SK-N-SH (cell line): Measurements from ENCODE around the gene TADA2B. TPM values are rescaled to one million over a fixed set of nuclear protein-coding genes. Genes with fewer than 3 reads are reported as not detected.

Experiments used
- CTCF ChIA-PET: fragments of 300-600, 350-600 bp; formaldehyde crosslinking; extraction: SDS; loops from one replicate; lab custom pipeline; 2021; lab: Yijun Ruan, JAX
- POLR2A ChIA-PET: fragments of 350-600 bp; sonication (Branson Sonifier 250); formaldehyde crosslinking; extraction: SDS; loops from one replicate; lab custom pipeline; 2020; ENCODE audit warnings: antibody characterized with exemption, inconsistent platforms; lab: Yijun Ruan, JAX
- DNase-seq: peaks from one replicate; pipeline ENCODE4 v3.0.0; 2012
- H2AFZ ChIP-seq: fragments of 200-600 bp; sonication (generic); 2 replicates; pipeline ENCODE4 v1.8.1; 2016; ENCODE audit warnings: antibody characterized with exemption, mild to moderate bottlenecking, low read depth
- H3F3A ChIP-seq: fragments of 200-600 bp; sonication (generic); replicated peaks from 2 replicates; pipeline ENCODE3; 2016; ENCODE audit warnings: antibody characterized with exemption, mild to moderate bottlenecking; ENCODE audit not compliant: insufficient read depth
- H3K27ac ChIP-seq, 2 experiments: fragments of 200-500 bp in 1 of 2; fragments of 200-600 bp in 1 of 2; sonication (Bioruptor generic) in 1 of 2; sonication (generic), shearing (Covaris generic) in 1 of 2; 2 replicates each; pipeline versions ENCODE4 v1.5.1 to v1.6.1; 2014 to 2016; ENCODE audit warnings: low read depth in 2 of 2, inconsistent platforms in 1 of 2, low read length in 1 of 2, mild to moderate bottlenecking in 1 of 2, mixed read lengths in 1 of 2
- H3K27me3 ChIP-seq: fragments of 200-600 bp; sonication (generic), shearing (Covaris generic); 2 replicates; pipeline ENCODE4 v1.6.1; 2016; ENCODE audit warnings: mixed run types; ENCODE audit not compliant: insufficient read depth
- H3K36me3 ChIP-seq, 2 experiments: fragments of 200-500 bp in 1 of 2; fragments of 200-600 bp in 1 of 2; sonication (Bioruptor generic) in 1 of 2; sonication (generic) in 1 of 2; replicated peaks in 1 of 2; 2 replicates each; pipeline versions ENCODE3 to v1.5.1; 2014 to 2016; ENCODE audit warnings: low read length in 1 of 2, mild to moderate bottlenecking in 1 of 2; ENCODE audit not compliant: insufficient read depth in 2 of 2, control insufficient read depth in 1 of 2
- H3K4me1 ChIP-seq, 2 experiments: fragments of 200-500 bp in 1 of 2; fragments of 200-600 bp in 1 of 2; sonication (Bioruptor generic) in 1 of 2; sonication (generic), shearing (Covaris generic) in 1 of 2; 2 replicates each; pipeline versions ENCODE4 v1.5.1 to v1.6.1; 2014 to 2016; ENCODE audit warnings: low read depth in 1 of 2, low read length in 1 of 2, mixed run types in 1 of 2; ENCODE audit not compliant: insufficient read depth in 2 of 2, control insufficient read depth in 1 of 2
- H3K4me2 ChIP-seq: fragments of 200-600 bp; sonication (generic), shearing (Covaris generic); 2 replicates; pipeline ENCODE4 v1.6.1; 2017; ENCODE audit warnings: mixed run types
- H3K4me3 ChIP-seq, 2 experiments: fragments of 200-500 bp in 1 of 2; fragments of 200-600 bp in 1 of 2; sonication (Bioruptor generic) in 1 of 2; sonication (generic), shearing (Covaris generic) in 1 of 2; 2 replicates each; pipeline versions ENCODE4 v1.5.1 to v1.8.1; 2014 to 2016; ENCODE audit warnings: low read depth in 2 of 2, inconsistent platforms in 1 of 2, low read length in 1 of 2, mild to moderate bottlenecking in 1 of 2, mixed read lengths in 1 of 2, moderate library complexity in 1 of 2
- H3K79me2 ChIP-seq: fragments of 200-600 bp; sonication (generic); 2 replicates; pipeline ENCODE4 v1.8.1; 2017; ENCODE audit warnings: mild to moderate bottlenecking; ENCODE audit not compliant: insufficient read depth
- H3K9ac ChIP-seq: fragments of 200-600 bp; sonication (generic); 2 replicates; pipeline ENCODE4 v1.6.1; 2017; ENCODE audit warnings: mixed run types
- H3K9me2 ChIP-seq: fragments of 200-600 bp; sonication (generic); 2 replicates; pipeline ENCODE4 v1.6.1; 2017; ENCODE audit warnings: mixed run types
- H3K9me3 ChIP-seq: fragments of 200-600 bp; sonication (generic); 2 replicates; pipeline ENCODE4 v1.6.1; 2017; ENCODE audit warnings: mixed run types, mild to moderate bottlenecking, moderate library complexity
- H4K20me1 ChIP-seq: fragments of 200-600 bp; sonication (generic); 2 replicates; pipeline ENCODE4 v1.6.1; 2017; ENCODE audit warnings: mild to moderate bottlenecking, mixed run types; ENCODE audit not compliant: insufficient read depth
- FOSL2 ChIP-seq: IDR thresholded peaks from 2 replicates; pipeline ENCODE4 v1.4.0; 2012; ENCODE audit warnings: low read depth, mild to moderate bottlenecking, moderate library complexity, borderline replicate concordance
- FOXJ3 ChIP-seq: sonication (generic); formaldehyde crosslinking; IDR thresholded peaks from 2 replicates; pipeline ENCODE4 v1.5.1; 2020; ENCODE audit warnings: mild to moderate bottlenecking, missing genetic modification reagents
- GATA2 ChIP-seq: sonication (generic); formaldehyde crosslinking; IDR thresholded peaks from 2 replicates; pipeline ENCODE4 v1.5.0; 2020; ENCODE audit warnings: mild to moderate bottlenecking, missing genetic modification reagents
- MEF2A ChIP-seq: IDR thresholded peaks from 2 replicates; pipeline ENCODE4 v1.4.0; 2012; ENCODE audit warnings: low read depth, borderline replicate concordance
- MXI1 ChIP-seq: IDR thresholded peaks from 2 replicates; pipeline ENCODE4 v1.6.1; 2012; ENCODE audit warnings: mild to moderate bottlenecking, low read depth, low read length, improper control_type of control experiment
- NRF1 ChIP-seq: IDR thresholded peaks from 2 replicates; pipeline ENCODE4 v1.6.1; 2012; ENCODE audit warnings: low read depth, mild to moderate bottlenecking, low read length
- POLR2AphosphoS5 ChIP-seq: IDR thresholded peaks from 2 replicates; pipeline ENCODE4 v1.6.1; 2012; ENCODE audit warnings: low read depth, low read length
- RAD21 ChIP-seq: IDR thresholded peaks from 2 replicates; pipeline ENCODE4 v1.6.1; 2012; ENCODE audit warnings: mild to moderate bottlenecking, low read length
- RFX5 ChIP-seq: IDR thresholded peaks from 2 replicates; pipeline ENCODE4 v1.6.1; 2012; ENCODE audit warnings: mild to moderate bottlenecking, improper control_type of control experiment, low read length
- RXRA ChIP-seq: IDR thresholded peaks from 2 replicates; pipeline ENCODE4 v1.4.0; 2012; ENCODE audit warnings: low read depth, mild to moderate bottlenecking, borderline replicate concordance
- SIN3A ChIP-seq: IDR thresholded peaks from 2 replicates; pipeline ENCODE4 v1.6.1; 2012; ENCODE audit warnings: low read depth, mild to moderate bottlenecking, low read length, moderate library complexity, borderline replicate concordance
- SMC3 ChIP-seq: IDR thresholded peaks from 2 replicates; pipeline ENCODE4 v1.6.1; 2012; ENCODE audit warnings: low read depth, low read length, improper control_type of control experiment
- TEAD4 ChIP-seq: IDR thresholded peaks from 2 replicates; pipeline ENCODE4 v1.4.0; 2012; ENCODE audit warnings: mild to moderate bottlenecking, borderline replicate concordance; ENCODE audit not compliant: insufficient read depth
- YY1 ChIP-seq: IDR thresholded peaks from 2 replicates; pipeline ENCODE4 v1.4.0; 2012; ENCODE audit warnings: low read depth, mild to moderate bottlenecking
- WGBS: methylation state at CpG from one replicate; pipeline ENCODE4 v1.1.6; 2017; ENCODE audit warnings: low lambda C conversion rate; 5-methylcytosine and 5-hydroxymethylcytosine counted together
- polyA plus RNA-seq, 3 experiments: library from polyadenylated mRNA; depleted of rRNA; stranded (reverse); fragments of >200 nt; gene quantifications; 2 replicates each; pipeline ENCODE4 v1.2.3, GENCODE V29; 2012
- TF ChIP-seq, protein P1 (sequence below): IDR thresholded peaks from 2 replicates; pipeline ENCODE4 v1.4.0; 2012; ENCODE audit warnings: low read depth
- TF ChIP-seq, protein P2 (sequence below): IDR thresholded peaks from 2 replicates; pipeline ENCODE4 v1.4.0; 2012; ENCODE audit warnings: low read depth, borderline replicate concordance
- TF ChIP-seq, protein P3 (sequence below): fragments of 200-600 bp; sonication (generic); IDR thresholded peaks from 2 replicates; pipeline ENCODE4 v1.6.1; 2017; ENCODE audit warnings: antibody characterized with exemption, mild to moderate bottlenecking, moderate library complexity

TADA2B gene
- polyA plus RNA-seq, 1 of the 3 experiments (the other 2 are of a cell fraction) = 8.0 TPM

DNA sequence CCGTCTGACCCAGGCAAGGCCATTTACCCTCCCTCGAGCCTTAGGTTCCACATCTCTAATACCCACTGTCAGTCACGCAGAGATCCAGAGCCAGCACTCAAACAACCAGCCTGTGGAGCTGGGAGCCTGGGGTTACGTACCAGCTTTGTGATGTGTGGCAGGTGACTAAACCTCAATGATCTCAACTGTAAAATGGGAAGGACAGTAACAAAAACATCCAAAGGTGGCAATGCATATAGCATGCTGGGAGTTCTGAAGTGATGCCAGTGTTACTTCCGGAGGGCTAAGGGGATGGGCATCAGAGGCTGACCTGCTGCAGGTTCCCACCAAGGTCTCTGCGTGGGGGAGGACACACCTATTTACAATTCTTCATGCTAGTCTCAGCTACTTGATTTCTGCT is 18.6 kb downstream of the TADA2B start:
- Histone ChIP-seq H3K4me2 (no peak overlapping the region), H3K27me3 (no peaks in the 10 kb centered on the region), H3K9me2 (no peaks in the 10 kb centered on the region), H3K4me3 (no peak overlapping the region), H3K27ac (no peak overlapping the region), H3K79me2 (peaks cover 62% of the 10 kb centered on the region), H3K9me3 (no peaks in the 10 kb centered on the region), H2AFZ (no peak overlapping the region), H3K9ac (no peak overlapping the region), H4K20me1 (peaks cover 21% of the 10 kb centered on the region), H3K36me3 (peaks cover 51 to 72% of the 10 kb centered on the region in 2 experiments), H3F3A (peaks cover 23% of the 10 kb centered on the region), H3K4me1 (peaks cover 0 to 5% of the 10 kb centered on the region in 2 experiments; a peak in 2 of 4 replicates)
- ChIA-PET POLR2A (no interaction called here), CTCF (interaction anchor here (1.3 to 3.2 kb wide), 4 partner anchors 9 to 87 kb away, joined by 4 to 19 read pairs (median 5); partner anchors contain the start of gene TADA2B)
- DNase-seq = no peak
- WGBS = 92% methylated on average over 6 of the region's 6 CpGs
- TF ChIP-seq NRF1 (no peak), MXI1 (no peak), TEAD4 (no peak), MEF2A (no peak), POLR2AphosphoS5 (no peak), RAD21 (no peak), FOSL2 (no peak), RFX5 (no peak), SMC3 (no peak), SIN3A (no peak), RXRA (no peak), FOXJ3 (no peak), YY1 (no peak), GATA2 (CRISPR knock-in tag) (no peak)
- TF ChIP-seq, protein P1, sequence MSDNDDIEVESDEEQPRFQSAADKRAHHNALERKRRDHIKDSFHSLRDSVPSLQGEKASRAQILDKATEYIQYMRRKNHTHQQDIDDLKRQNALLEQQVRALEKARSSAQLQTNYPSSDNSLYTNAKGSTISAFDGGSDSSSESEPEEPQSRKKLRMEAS = no peak
- TF ChIP-seq, protein P2, sequence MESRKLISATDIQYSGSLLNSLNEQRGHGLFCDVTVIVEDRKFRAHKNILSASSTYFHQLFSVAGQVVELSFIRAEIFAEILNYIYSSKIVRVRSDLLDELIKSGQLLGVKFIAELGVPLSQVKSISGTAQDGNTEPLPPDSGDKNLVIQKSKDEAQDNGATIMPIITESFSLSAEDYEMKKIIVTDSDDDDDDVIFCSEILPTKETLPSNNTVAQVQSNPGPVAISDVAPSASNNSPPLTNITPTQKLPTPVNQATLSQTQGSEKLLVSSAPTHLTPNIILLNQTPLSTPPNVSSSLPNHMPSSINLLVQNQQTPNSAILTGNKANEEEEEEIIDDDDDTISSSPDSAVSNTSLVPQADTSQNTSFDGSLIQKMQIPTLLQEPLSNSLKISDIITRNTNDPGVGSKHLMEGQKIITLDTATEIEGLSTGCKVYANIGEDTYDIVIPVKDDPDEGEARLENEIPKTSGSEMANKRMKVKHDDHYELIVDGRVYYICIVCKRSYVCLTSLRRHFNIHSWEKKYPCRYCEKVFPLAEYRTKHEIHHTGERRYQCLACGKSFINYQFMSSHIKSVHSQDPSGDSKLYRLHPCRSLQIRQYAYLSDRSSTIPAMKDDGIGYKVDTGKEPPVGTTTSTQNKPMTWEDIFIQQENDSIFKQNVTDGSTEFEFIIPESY = no peak
- TF ChIP-seq, protein P3, sequence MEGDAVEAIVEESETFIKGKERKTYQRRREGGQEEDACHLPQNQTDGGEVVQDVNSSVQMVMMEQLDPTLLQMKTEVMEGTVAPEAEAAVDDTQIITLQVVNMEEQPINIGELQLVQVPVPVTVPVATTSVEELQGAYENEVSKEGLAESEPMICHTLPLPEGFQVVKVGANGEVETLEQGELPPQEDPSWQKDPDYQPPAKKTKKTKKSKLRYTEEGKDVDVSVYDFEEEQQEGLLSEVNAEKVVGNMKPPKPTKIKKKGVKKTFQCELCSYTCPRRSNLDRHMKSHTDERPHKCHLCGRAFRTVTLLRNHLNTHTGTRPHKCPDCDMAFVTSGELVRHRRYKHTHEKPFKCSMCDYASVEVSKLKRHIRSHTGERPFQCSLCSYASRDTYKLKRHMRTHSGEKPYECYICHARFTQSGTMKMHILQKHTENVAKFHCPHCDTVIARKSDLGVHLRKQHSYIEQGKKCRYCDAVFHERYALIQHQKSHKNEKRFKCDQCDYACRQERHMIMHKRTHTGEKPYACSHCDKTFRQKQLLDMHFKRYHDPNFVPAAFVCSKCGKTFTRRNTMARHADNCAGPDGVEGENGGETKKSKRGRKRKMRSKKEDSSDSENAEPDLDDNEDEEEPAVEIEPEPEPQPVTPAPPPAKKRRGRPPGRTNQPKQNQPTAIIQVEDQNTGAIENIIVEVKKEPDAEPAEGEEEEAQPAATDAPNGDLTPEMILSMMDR = no peak
